Ishikawa (cell line): Measurements from ENCODE around the gene PPP3R1.

Source experiments
- CEBPB ChIP-seq: IDR thresholded peaks from 2 replicates; pipeline ENCODE4 v1.6.1; 2012
- CREB1 ChIP-seq: IDR thresholded peaks from 2 replicates; pipeline ENCODE4 v1.6.1; 2012; ENCODE audit warnings: low read depth
- EP300 ChIP-seq: IDR thresholded peaks from 2 replicates; pipeline ENCODE4 v1.6.1; 2012; ENCODE audit warnings: borderline replicate concordance
- RAD21 ChIP-seq: IDR thresholded peaks from 2 replicates; pipeline ENCODE4 v1.6.1; 2012; ENCODE audit warnings: low read depth
- TAF1 ChIP-seq: IDR thresholded peaks from 2 replicates; pipeline ENCODE4 v1.6.1; 2012; ENCODE audit warnings: low read depth, mild to moderate bottlenecking
- ZBTB7A ChIP-seq: IDR thresholded peaks from 2 replicates; pipeline ENCODE4 v1.6.1; 2012; ENCODE audit warnings: low read depth
- TF ChIP-seq, protein P1 (sequence below): IDR thresholded peaks from 2 replicates; pipeline ENCODE4 v1.6.1; 2012; ENCODE audit warnings: low read depth, mild to moderate bottlenecking
- TF ChIP-seq, protein P2 (sequence below): IDR thresholded peaks from 2 replicates; pipeline ENCODE4 v1.6.1; 2012
- TF ChIP-seq, protein P3 (sequence below): IDR thresholded peaks from 2 replicates; pipeline ENCODE4 v1.6.1; 2012

DNA sequence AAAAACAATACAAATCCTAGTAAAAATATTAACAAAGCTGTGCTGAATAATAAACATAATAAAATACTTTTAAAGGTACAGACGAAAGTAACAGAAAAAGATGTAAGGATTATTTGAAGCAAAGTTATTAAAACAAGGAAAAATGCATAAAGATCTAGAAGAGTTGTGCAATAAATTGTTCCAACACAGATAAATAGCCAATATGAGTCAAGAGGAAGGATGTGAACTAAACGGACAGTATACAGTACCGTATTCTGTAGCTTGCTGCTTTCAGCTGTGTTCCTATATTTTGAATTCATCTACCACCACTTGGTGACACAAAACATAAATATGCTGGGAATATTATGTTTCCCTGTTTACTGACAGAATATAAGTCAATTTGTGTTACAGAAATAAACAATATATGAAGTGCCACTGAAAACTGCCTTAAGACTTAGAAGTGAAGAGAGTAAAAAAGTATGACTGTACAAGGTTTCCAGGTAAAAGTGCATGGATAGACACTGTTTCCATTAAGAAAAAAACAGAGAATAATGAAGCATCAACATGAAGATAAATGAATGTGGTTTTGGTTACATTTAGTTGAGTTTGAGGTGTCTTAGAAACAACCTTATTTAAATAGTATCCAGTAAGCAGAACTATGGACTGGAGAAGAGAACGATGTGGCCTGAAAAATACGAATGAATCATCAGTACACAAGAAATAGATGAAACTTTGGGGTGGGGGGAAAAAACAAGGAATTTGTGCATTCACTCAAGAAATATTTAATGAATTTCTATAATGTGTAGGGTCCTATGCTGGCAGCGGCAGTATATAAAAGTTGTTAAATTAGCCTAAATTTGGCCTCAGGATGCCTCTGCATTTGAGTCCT, 13.1 kb downstream of the PPP3R1 start:
- TF ChIP-seq TAF1 = no peak
- TF ChIP-seq CREB1 = no peak
- TF ChIP-seq, protein P1, sequence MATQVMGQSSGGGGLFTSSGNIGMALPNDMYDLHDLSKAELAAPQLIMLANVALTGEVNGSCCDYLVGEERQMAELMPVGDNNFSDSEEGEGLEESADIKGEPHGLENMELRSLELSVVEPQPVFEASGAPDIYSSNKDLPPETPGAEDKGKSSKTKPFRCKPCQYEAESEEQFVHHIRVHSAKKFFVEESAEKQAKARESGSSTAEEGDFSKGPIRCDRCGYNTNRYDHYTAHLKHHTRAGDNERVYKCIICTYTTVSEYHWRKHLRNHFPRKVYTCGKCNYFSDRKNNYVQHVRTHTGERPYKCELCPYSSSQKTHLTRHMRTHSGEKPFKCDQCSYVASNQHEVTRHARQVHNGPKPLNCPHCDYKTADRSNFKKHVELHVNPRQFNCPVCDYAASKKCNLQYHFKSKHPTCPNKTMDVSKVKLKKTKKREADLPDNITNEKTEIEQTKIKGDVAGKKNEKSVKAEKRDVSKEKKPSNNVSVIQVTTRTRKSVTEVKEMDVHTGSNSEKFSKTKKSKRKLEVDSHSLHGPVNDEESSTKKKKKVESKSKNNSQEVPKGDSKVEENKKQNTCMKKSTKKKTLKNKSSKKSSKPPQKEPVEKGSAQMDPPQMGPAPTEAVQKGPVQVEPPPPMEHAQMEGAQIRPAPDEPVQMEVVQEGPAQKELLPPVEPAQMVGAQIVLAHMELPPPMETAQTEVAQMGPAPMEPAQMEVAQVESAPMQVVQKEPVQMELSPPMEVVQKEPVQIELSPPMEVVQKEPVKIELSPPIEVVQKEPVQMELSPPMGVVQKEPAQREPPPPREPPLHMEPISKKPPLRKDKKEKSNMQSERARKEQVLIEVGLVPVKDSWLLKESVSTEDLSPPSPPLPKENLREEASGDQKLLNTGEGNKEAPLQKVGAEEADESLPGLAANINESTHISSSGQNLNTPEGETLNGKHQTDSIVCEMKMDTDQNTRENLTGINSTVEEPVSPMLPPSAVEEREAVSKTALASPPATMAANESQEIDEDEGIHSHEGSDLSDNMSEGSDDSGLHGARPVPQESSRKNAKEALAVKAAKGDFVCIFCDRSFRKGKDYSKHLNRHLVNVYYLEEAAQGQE = no peak
- no peak for TF ChIP-seq EP300
- TF ChIP-seq RAD21 = no peak
- TF ChIP-seq, protein P2, sequence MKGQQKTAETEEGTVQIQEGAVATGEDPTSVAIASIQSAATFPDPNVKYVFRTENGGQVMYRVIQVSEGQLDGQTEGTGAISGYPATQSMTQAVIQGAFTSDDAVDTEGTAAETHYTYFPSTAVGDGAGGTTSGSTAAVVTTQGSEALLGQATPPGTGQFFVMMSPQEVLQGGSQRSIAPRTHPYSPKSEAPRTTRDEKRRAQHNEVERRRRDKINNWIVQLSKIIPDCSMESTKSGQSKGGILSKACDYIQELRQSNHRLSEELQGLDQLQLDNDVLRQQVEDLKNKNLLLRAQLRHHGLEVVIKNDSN = no peak
- TF ChIP-seq, protein P3, sequence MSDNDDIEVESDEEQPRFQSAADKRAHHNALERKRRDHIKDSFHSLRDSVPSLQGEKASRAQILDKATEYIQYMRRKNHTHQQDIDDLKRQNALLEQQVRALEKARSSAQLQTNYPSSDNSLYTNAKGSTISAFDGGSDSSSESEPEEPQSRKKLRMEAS = no peak
- TF ChIP-seq CEBPB = no peak
- TF ChIP-seq ZBTB7A = no peak
